ENCODE measurements around the gene STRIP1. TPM values are rescaled to one million over a fixed set of nuclear protein-coding genes. Genes with fewer than 3 reads are reported as not detected.

The STRIP1 gene
- total and polyA plus RNA-seq, 2 donors (not counting 3 experiments of a cell fraction or from before 2014, with no cell fraction given), result 26.2 to 42.1 TPM

DNA sequence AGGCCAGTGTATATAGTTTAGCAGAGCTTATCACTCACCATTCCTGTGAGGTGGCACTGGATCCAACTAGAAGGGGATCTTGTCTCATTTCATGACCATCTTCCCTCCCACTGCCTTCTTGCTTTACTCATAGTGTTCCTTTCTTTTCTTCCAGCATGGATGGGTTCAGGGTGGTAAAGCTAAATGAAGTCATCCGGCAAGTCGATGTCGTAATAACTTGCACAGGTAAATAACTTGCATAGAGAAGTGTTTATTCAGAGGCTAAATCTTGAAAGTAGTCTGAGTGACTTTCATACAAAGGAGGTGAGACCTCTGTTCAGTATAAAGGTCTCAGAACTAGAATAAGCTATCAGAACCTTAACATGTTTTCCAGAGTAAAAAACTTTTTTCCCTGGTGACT is 16.6 kb upstream of the STRIP1 start:
- dilution Hi-C loops (cut with MboI; ENCODE audit: extremely low pct_ligation_motif_present, low sequenced_read_pairs), result loop anchor here (25.0 kb wide), 1 partner anchor 230 kb away; no protein-coding TSS in a partner anchor

More for the DNA sequence above, 16.6 kb upstream of the STRIP1 start:
- Histone ChIP-seq H3K79me2 (ENCODE audit: control insufficient read depth, insufficient read depth, low read length) (no peaks in the 10 kb centered on the region), H3K4me3 (replicated peaks in 1 of 3; ENCODE audit: insufficient read depth in 1 of 3, low read depth in 1 of 3, low read length in 3 of 3) (no peak overlapping the region), H3K27me3 (ENCODE audit: control insufficient read depth in 2 of 2, insufficient read depth in 2 of 2, low read length in 2 of 2) (no peaks in the 10 kb centered on the region), H3K36me3 (ENCODE audit: control insufficient read depth in 2 of 2, extremely low read depth in 1 of 2, insufficient read depth in 2 of 2, low read length in 2 of 2) (peaks cover 37 to 41% of the 10 kb centered on the region in 2 experiments), H3K4me2 (ENCODE audit: insufficient read depth, low read length) (no peak overlapping the region), H2AFZ (ENCODE audit: low read depth, low read length) (no peak overlapping the region), H4K20me1 (replicated peaks; ENCODE audit: control insufficient read depth, extremely low read depth, insufficient read depth, low read length) (no peaks in the 10 kb centered on the region), H3K27ac (ENCODE audit: insufficient read depth, low read depth, low read length) (no peak overlapping the region), H3K4me1 (ENCODE audit: control insufficient read depth, extremely low read depth, insufficient read depth, low read length) (no peaks in the 10 kb centered on the region), H3K9ac (replicated peaks; ENCODE audit: extremely low read depth, insufficient read depth, low read length) (no peak overlapping the region), H3K9me3 (replicated peaks; ENCODE audit: control insufficient read depth, insufficient read depth, low read length) (no peaks in the 10 kb centered on the region), H3K9me1 (replicated peaks; ENCODE audit: control insufficient read depth, extremely low read depth, insufficient read depth, low read length) (no peaks in the 10 kb centered on the region)
- FAIRE-seq (no peak), DNase-seq (ENCODE audit: low read depth, low spot score) (no peak)
- intact Hi-C loops (cut with micrococcal nuclease), result no loop called here
- ChIA-PET POLR2A (no interaction called here), CTCF (interaction anchor here (0.5 to 2.2 kb wide), 4 partner anchors 10 to 243 kb away, joined by 3 to 8 read pairs (median 6); no protein-coding TSS in a partner anchor)
- BruUV-seq (replicated peaks), result no TSS peak
- no peak for TF ChIP-seq GATA2 (IDR thresholded peaks at IDR 0.05; ENCODE audit: insufficient read depth, insufficient read length, low read depth, low read length)
- TF ChIP-seq, protein P1, sequence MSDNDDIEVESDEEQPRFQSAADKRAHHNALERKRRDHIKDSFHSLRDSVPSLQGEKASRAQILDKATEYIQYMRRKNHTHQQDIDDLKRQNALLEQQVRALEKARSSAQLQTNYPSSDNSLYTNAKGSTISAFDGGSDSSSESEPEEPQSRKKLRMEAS (IDR thresholded peaks at IDR 0.05; ENCODE audit: insufficient read depth, insufficient read length), result no peak
- TF ChIP-seq FOS (IDR thresholded peaks at IDR 0.05; ENCODE audit: borderline replicate concordance, insufficient read depth, low read length), result no peak
- TF ChIP-seq, protein P2, sequence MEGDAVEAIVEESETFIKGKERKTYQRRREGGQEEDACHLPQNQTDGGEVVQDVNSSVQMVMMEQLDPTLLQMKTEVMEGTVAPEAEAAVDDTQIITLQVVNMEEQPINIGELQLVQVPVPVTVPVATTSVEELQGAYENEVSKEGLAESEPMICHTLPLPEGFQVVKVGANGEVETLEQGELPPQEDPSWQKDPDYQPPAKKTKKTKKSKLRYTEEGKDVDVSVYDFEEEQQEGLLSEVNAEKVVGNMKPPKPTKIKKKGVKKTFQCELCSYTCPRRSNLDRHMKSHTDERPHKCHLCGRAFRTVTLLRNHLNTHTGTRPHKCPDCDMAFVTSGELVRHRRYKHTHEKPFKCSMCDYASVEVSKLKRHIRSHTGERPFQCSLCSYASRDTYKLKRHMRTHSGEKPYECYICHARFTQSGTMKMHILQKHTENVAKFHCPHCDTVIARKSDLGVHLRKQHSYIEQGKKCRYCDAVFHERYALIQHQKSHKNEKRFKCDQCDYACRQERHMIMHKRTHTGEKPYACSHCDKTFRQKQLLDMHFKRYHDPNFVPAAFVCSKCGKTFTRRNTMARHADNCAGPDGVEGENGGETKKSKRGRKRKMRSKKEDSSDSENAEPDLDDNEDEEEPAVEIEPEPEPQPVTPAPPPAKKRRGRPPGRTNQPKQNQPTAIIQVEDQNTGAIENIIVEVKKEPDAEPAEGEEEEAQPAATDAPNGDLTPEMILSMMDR (IDR thresholded peaks at IDR 0.05; ENCODE audit: extremely low read depth in 1 of 2, insufficient read depth in 1 of 2, low read depth in 1 of 2, low read length in 2 of 2), result no peak
- no peak for TF ChIP-seq JUN (IDR thresholded peaks at IDR 0.05; ENCODE audit: borderline replicate concordance, insufficient read depth, insufficient read length, low read depth)
- TF ChIP-seq POLR2AphosphoS5 (IDR thresholded peaks at IDR 0.05; ENCODE audit: insufficient read depth, low read depth, low read length), result no peak
- no peak for TF ChIP-seq MYC (IDR thresholded peaks at IDR 0.05; ENCODE audit: low read depth, low read length)
- TF ChIP-seq POLR2A (IDR thresholded peaks at IDR 0.05; ENCODE audit: low read depth, low read length), result no peak

Data from endothelial cell of umbilical vein (primary cell).